ENCODE results near the gene PPP1R11. TPM values are rescaled to one million over a fixed set of nuclear protein-coding genes. Genes with fewer than 3 reads are reported as not detected.
"Not testable (repeated sequence)": the region's sequence is repeated elsewhere in the genome, so short reads cannot be mapped to it uniquely, and the experiment has no call there.

The PPP1R11 gene
- total and polyA plus RNA-seq, 4 donors = 29.2 to 81.7 (median 55.8) TPM

- Histone ChIP-seq H3K4me1 (ENCODE audit: control insufficient read depth in 5 of 5, insufficient read depth in 5 of 5, low read length in 5 of 5) (no peaks in the 10 kb centered on the region), H3K9me3 (ENCODE audit: control insufficient read depth in 4 of 4, insufficient read depth in 3 of 4, low read length in 3 of 4) (peaks cover 0 to 2% (median 0%) of the 10 kb centered on the region in 4 donors), H3K36me3 (ENCODE audit: control insufficient read depth in 4 of 4, insufficient read depth in 4 of 4, low read length in 4 of 4) (peaks cover 0 to 7% (median 1%) of the 10 kb centered on the region in 4 donors), H3K9ac (ENCODE audit: insufficient read depth in 1 of 2, low read length in 2 of 2) (no peak overlapping the region), H3K27me3 (ENCODE audit: control insufficient read depth in 3 of 3, insufficient read depth in 3 of 3, low read length in 2 of 3) (no peaks in the 10 kb centered on the region), H3K4me3 (no peak overlapping the region), H3K27ac (ENCODE audit: low read depth in 1 of 2, low read length in 1 of 2) (no peak overlapping the region)
- 94 to 97% methylated on average over 3 of the region's 3 CpGs for WGBS, 2 donors
- ATAC-seq (ENCODE audit: insufficient read depth, low FRiP score) = no peak
- DNase-seq = no peak
- TF ChIP-seq, protein P1, sequence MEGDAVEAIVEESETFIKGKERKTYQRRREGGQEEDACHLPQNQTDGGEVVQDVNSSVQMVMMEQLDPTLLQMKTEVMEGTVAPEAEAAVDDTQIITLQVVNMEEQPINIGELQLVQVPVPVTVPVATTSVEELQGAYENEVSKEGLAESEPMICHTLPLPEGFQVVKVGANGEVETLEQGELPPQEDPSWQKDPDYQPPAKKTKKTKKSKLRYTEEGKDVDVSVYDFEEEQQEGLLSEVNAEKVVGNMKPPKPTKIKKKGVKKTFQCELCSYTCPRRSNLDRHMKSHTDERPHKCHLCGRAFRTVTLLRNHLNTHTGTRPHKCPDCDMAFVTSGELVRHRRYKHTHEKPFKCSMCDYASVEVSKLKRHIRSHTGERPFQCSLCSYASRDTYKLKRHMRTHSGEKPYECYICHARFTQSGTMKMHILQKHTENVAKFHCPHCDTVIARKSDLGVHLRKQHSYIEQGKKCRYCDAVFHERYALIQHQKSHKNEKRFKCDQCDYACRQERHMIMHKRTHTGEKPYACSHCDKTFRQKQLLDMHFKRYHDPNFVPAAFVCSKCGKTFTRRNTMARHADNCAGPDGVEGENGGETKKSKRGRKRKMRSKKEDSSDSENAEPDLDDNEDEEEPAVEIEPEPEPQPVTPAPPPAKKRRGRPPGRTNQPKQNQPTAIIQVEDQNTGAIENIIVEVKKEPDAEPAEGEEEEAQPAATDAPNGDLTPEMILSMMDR (IDR thresholded peaks at IDR 0.05; ENCODE audit: control extremely low read depth, extremely low read depth) = no peak
Measured at GRCh38 chr6:30022189-30022588, 44.8 kb upstream of the PPP1R11 start.

DNA sequence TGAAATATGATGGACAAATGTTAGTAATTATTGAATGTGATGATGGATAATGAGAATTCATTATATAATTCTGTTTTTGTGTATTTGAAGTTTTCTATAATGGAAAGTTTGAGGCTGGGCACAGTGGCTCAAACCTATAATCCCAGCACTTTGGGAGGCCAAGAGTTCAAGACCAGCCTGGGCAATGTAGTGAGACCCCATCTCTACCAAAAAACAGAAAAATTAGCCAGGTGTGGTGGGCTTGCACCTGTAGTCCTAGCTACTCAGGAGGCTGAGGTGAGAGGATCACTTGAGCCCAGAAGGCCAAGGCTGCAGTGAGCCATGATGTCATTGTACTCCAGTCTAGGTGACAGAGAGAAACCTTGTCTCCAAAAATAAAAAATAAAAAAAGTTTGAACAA, 44.3 kb upstream of the PPP1R11 start:
- H3K36me3 ChIP-seq (ENCODE audit: control insufficient read depth in 4 of 4, insufficient read depth in 4 of 4, low read length in 4 of 4); H3K27ac ChIP-seq (ENCODE audit: low read depth in 1 of 2, low read length in 1 of 2); H3K9ac ChIP-seq (ENCODE audit: insufficient read depth in 1 of 2, low read length in 2 of 2); DNase-seq; ATAC-seq (ENCODE audit: insufficient read depth, low FRiP score); H3K4me1 ChIP-seq (ENCODE audit: control insufficient read depth in 5 of 5, insufficient read depth in 5 of 5, low read length in 5 of 5); H3K4me3 ChIP-seq; H3K27me3 ChIP-seq (ENCODE audit: control insufficient read depth in 3 of 3, insufficient read depth in 3 of 3, low read length in 2 of 3); H3K9me3 ChIP-seq (ENCODE audit: control insufficient read depth in 4 of 4, insufficient read depth in 3 of 4, low read length in 3 of 4): not testable (repeated sequence)

DNA sequence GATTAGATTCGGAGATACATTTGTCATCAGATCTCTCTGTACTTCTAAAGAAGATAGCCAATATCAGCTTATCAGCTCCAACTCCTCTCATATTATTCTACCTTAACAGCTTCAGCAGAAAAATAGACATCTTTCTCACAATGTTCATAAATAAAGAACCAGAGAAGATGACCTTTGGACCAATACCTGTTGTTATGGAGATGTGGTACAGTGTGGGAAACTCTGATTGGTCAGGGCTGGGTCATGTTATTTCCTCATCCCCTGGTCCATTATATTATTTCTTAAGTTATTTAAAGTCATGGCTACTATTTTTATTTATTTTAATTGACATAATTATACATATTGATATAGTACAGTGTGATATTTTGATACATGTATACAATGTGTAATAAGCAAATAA, 41.8 kb upstream of the PPP1R11 start:
- TF ChIP-seq, protein P1 (IDR thresholded peaks at IDR 0.05; ENCODE audit: control extremely low read depth, extremely low read depth) = no peak
- DNase-seq (no peak), ATAC-seq (ENCODE audit: insufficient read depth, low FRiP score) (no peak)
- no peak overlapping the region for H3K4me3 ChIP-seq
- no peak overlapping the region for H3K27ac ChIP-seq (ENCODE audit: low read depth in 1 of 2, low read length in 1 of 2)
- H3K4me1 ChIP-seq (ENCODE audit: control insufficient read depth in 5 of 5, insufficient read depth in 5 of 5, low read length in 5 of 5) = no peaks in the 10 kb centered on the region
- no peaks in the 10 kb centered on the region for H3K27me3 ChIP-seq (ENCODE audit: control insufficient read depth in 3 of 3, insufficient read depth in 3 of 3, low read length in 2 of 3)
- H3K9ac ChIP-seq (ENCODE audit: insufficient read depth in 1 of 2, low read length in 2 of 2) = no peak overlapping the region
- peaks cover 0 to 1% (median 0%) of the 10 kb centered on the region in 4 donors for H3K9me3 ChIP-seq (ENCODE audit: control insufficient read depth in 4 of 4, insufficient read depth in 3 of 4, low read length in 3 of 4)
- H3K36me3 ChIP-seq (ENCODE audit: control insufficient read depth in 4 of 4, insufficient read depth in 4 of 4, low read length in 4 of 4) = peaks cover 0 to 3% (median 0%) of the 10 kb centered on the region in 4 donors
- 95 to 100% methylated on average over 1 of the region's 1 CpG for WGBS, 2 donors

DNA sequence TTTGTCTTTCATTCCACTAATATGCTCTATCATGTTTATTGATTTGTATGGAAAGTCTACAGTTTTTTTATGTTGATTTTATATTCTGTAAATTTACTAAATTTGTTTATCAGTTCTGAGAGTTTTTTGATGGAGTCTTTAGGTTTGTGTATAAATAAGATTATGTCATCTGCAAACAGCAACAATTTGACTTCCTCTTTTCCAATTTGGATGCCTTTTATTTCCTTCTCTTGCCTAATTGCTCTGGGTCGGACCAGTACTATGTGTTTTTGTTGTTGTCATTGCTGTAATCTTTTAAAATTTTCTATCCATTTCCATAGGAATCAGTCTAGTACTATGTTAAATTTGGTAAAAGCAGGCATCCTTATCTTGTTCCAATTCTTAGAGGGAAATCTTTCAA, 37.4 kb upstream of the PPP1R11 start:
- Histone ChIP-seq H3K4me1 (ENCODE audit: control insufficient read depth in 5 of 5, insufficient read depth in 5 of 5, low read length in 5 of 5) (no peaks in the 10 kb centered on the region), H3K36me3 (ENCODE audit: control insufficient read depth in 4 of 4, insufficient read depth in 4 of 4, low read length in 4 of 4) (peaks cover 0 to 5% (median under 1%) of the 10 kb centered on the region in 4 donors), H3K27me3 (ENCODE audit: control insufficient read depth in 3 of 3, insufficient read depth in 3 of 3, low read length in 2 of 3) (no peaks in the 10 kb centered on the region), H3K9me3 (ENCODE audit: control insufficient read depth in 4 of 4, insufficient read depth in 3 of 4, low read length in 3 of 4) (no peaks in the 10 kb centered on the region), H3K9ac (ENCODE audit: insufficient read depth in 1 of 2, low read length in 2 of 2) (no peak overlapping the region), H3K27ac (ENCODE audit: low read depth in 1 of 2, low read length in 1 of 2) (no peak overlapping the region), H3K4me3 (no peak overlapping the region)
- TF ChIP-seq, protein P1 (IDR thresholded peaks at IDR 0.05; ENCODE audit: control extremely low read depth, extremely low read depth) = no peak
- ATAC-seq (ENCODE audit: insufficient read depth, low FRiP score) (no peak), DNase-seq (no peak)
- WGBS, 2 donors = 52 to 75% methylated on average over 1 of the region's 1 CpG

All from lung (tissue), 12 donors.